Body of pancreas (tissue), 4 donors: ENCODE results near the gene PALM.

Experiments
- POLR2A ChIP-seq, 3 donors: fragments of 450-650 bp; IDR thresholded peaks; one replicate each; pipeline ENCODE4 v1.6.1; 2016; ENCODE audit warnings: antibody characterized with exemption in 3 of 3, mild to moderate bottlenecking in 2 of 3
- TF ChIP-seq, protein P1 (sequence below), 7 experiments: fragments of 450-650 bp in 4 of 7; fragments of 200-600 bp in 3 of 7; sonication (generic) in 3 of 7; IDR thresholded peaks; one replicate each; pipeline ENCODE4 v1.5.1; 2016 to 2019; ENCODE audit warnings: antibody characterized with exemption in 7 of 7

DNA sequence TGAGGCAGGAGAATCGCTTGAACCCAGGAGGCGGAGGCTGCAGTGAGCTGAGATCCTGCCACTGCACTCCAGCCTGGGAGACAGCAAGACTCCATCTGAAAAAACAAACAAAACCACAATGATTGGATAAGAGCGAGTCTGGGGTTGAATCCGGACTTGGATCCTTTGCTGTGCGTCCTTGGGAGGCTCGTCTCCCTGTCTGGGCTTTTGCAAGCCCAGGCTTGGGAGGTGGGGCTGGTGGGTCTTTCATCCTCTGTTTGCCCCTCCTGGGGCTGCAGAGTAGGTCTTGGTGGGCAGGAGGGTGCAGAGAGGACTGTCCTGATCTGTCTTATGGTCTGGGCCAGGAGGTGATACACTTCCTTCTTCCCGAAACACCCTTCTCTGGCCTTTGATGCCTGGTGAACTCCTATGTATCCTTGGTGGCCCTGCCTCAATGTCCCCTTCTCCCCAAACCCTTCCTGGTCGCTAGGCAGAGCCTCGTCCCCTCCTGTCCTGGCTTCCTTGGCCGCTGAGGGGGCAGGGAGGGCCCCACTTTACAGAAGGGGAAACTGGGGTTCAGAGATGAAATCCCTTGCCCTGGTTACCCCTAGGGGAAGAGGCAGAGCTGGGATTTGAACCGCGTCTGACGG is 16.8 kb downstream of the PALM start:
- TF ChIP-seq, protein P1, sequence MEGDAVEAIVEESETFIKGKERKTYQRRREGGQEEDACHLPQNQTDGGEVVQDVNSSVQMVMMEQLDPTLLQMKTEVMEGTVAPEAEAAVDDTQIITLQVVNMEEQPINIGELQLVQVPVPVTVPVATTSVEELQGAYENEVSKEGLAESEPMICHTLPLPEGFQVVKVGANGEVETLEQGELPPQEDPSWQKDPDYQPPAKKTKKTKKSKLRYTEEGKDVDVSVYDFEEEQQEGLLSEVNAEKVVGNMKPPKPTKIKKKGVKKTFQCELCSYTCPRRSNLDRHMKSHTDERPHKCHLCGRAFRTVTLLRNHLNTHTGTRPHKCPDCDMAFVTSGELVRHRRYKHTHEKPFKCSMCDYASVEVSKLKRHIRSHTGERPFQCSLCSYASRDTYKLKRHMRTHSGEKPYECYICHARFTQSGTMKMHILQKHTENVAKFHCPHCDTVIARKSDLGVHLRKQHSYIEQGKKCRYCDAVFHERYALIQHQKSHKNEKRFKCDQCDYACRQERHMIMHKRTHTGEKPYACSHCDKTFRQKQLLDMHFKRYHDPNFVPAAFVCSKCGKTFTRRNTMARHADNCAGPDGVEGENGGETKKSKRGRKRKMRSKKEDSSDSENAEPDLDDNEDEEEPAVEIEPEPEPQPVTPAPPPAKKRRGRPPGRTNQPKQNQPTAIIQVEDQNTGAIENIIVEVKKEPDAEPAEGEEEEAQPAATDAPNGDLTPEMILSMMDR (IDR thresholded peaks at IDR 0.05): no peak
- no peak for TF ChIP-seq POLR2A (IDR thresholded peaks at IDR 0.05)
